Thymus (tissue), 11 donors: ENCODE measurements around the gene CDHR3. TPM values are rescaled to one million over a fixed set of nuclear protein-coding genes. Genes with fewer than 3 reads are reported as not detected.

Experiments
- DNase-seq, 9 donors: peaks; one replicate each; pipeline ENCODE4 v3.0.0-alpha.2; 2013; ENCODE audit warnings: low spot score in 9 of 9, low read depth in 6 of 9, missing footprints in 1 of 9
- H3K27ac ChIP-seq, 2 donors: one replicate each; pipeline ENCODE4 v1.5.1; 2013; ENCODE audit warnings: control low read depth in 1 of 2, low read depth in 1 of 2, low read length in 1 of 2, mild to moderate bottlenecking in 1 of 2, moderate library complexity in 1 of 2
- H3K27me3 ChIP-seq, 2 donors: one replicate each; pipeline ENCODE4 v1.5.1; 2013; ENCODE audit warnings: low read length in 1 of 2; ENCODE audit not compliant: control insufficient read depth in 2 of 2, insufficient read depth in 1 of 2
- H3K36me3 ChIP-seq, 2 donors: one replicate each; pipeline ENCODE4 v1.5.1; 2013; ENCODE audit warnings: low read length in 1 of 2, mild to moderate bottlenecking in 1 of 2, moderate library complexity in 1 of 2; ENCODE audit not compliant: control insufficient read depth in 2 of 2, insufficient read depth in 2 of 2
- H3K4me1 ChIP-seq, 2 donors: one replicate each; pipeline ENCODE4 v1.5.1; 2013; ENCODE audit warnings: low read length in 2 of 2; ENCODE audit not compliant: control insufficient read depth in 2 of 2, insufficient read depth in 2 of 2
- H3K4me3 ChIP-seq, 2 donors: one replicate each; pipeline ENCODE4 v1.5.1; 2013; ENCODE audit warnings: low read length in 2 of 2, control low read depth in 1 of 2, mild to moderate bottlenecking in 1 of 2
- H3K9me3 ChIP-seq, 2 donors: one replicate each; pipeline ENCODE4 v1.5.1; 2013; ENCODE audit warnings: low read length in 1 of 2, mild to moderate bottlenecking in 1 of 2; ENCODE audit not compliant: control insufficient read depth in 2 of 2, insufficient read depth in 1 of 2
- WGBS: extraction: QIAGEN DNeasy Blood & Tissue Kit; methylation state at CpG from one replicate; pipeline ENCODE4 v1.1.7; 2013; 5-methylcytosine and 5-hydroxymethylcytosine counted together
- polyA plus RNA-seq: library from polyadenylated mRNA; stranded (reverse); fragments of 200-250 nt; gene quantifications from one replicate; pipeline ENCODE4 v1.2.3, GENCODE V29; 2013
- total RNA-seq: library from RNA; stranded (reverse); fragments of 120-200 nt; gene quantifications from one replicate; pipeline ENCODE4 v1.2.4, GENCODE V29; 2013
- donor health status: healthy.

Gene CDHR3
- total and polyA plus RNA-seq, 2 donors: 2.2 TPM

DNA sequence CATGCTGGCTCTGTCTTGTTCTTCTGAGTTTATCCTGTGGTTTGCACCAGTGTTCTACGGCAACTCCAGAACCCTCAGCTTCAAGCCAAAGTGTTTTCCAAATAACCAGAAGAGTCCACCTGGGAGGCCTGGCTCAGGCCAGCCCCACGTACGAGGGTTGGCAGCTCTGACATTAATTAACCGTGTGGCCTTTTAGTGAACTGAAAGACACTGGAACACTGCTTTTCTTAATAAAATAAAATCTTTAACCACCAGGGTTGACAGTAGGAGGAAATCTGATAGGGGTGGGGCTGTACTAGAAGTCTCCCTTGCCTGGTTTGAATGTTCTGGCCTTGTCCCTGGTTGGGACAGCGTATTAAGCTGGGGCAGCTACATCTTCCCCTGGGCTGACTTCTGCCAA is 84.1 kb downstream of the CDHR3 start:
- no peak for DNase-seq
- peaks cover 0 to 8% of the 10 kb centered on the region in 2 donors for H3K4me1 ChIP-seq
- no peaks in the 10 kb centered on the region for H3K36me3 ChIP-seq
- H3K27me3 ChIP-seq: peaks cover 0 to 10% of the 10 kb centered on the region in 2 donors
- no peak overlapping the region for H3K4me3 ChIP-seq
- H3K9me3 ChIP-seq: no peaks in the 10 kb centered on the region
- no peak overlapping the region for H3K27ac ChIP-seq
- 96% methylated on average over 5 of the region's 5 CpGs for WGBS

DNA sequence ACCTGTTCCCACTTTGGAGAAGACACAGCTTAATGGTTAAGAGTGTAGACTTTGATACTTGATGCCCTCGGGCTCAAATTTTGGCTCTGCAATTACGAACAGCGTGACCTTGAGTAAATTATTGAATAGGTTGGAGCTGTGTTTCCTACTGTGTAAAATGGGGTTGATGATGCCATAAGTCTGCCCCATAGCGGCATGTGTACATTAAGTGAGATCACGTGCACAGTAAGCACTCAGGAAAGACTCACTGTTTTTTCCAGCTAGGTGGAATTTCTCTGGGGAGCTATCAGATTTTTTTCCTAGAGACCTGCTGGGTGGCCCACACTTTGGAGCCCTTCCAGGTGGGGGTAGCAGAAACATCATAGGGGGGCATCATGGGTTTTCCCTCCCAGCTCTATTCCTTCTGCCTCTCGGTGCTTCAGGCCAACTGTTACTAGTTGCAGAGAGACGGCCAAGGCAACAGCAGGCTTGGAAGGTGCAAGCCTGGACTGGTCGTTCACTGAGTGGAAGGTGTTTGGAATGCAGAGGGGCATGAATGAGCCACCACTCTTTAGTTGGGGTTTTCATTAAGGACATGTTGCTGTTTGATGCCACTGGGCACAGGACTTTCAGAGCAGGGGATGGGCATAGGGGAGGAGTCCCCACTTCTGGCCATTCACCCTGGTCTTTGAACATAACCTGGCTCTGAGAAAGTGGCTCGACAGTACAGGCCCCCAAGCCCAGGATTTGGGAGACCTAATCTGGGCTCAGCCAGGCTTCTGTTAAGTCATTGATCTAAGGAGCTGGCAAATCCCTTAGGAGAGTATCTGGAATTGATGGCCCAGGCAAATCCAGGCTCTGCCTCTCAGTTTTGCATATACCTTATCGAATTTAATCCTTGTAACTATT is 85.0 kb downstream of the CDHR3 start:
- WGBS: 95% methylated on average over 10 of the region's 10 CpGs
- no peaks in the 10 kb centered on the region for H3K4me1 ChIP-seq
- H3K27ac ChIP-seq: no peak overlapping the region

DNA sequence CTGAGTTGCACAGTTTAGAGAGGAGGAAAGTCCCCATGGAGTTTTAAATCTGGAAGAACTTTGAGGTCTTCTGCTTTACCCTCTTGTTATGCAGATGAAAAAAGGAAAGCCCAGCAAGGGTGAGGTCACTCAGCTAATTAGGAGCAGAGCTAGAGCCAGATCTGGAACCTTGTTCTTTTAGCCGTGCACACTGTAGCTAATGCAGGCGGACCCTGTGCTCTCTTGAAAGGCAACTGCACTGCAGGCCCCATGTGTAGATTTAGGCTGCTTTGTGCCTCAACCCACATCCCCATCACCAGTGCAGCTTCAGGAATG is 85.6 kb downstream of the CDHR3 start:
- H3K36me3 ChIP-seq: no peaks in the 10 kb centered on the region
- no peaks in the 10 kb centered on the region for H3K4me1 ChIP-seq
- H3K9me3 ChIP-seq: no peaks in the 10 kb centered on the region
- DNase-seq: no peak
- H3K27me3 ChIP-seq: peaks cover 0 to 13% of the 10 kb centered on the region in 2 donors
- 97% methylated on average over 2 of the region's 2 CpGs for WGBS
- no peak overlapping the region for H3K4me3 ChIP-seq
- no peak overlapping the region for H3K27ac ChIP-seq

More for the DNA sequence above, 85.0 kb downstream of the CDHR3 start:
- DNase-seq: no peak
- Histone ChIP-seq H3K27me3 (peaks cover 0 to 12% of the 10 kb centered on the region in 2 donors), H3K36me3 (no peaks in the 10 kb centered on the region), H3K4me3 (no peak overlapping the region), H3K9me3 (no peaks in the 10 kb centered on the region)

DNA sequence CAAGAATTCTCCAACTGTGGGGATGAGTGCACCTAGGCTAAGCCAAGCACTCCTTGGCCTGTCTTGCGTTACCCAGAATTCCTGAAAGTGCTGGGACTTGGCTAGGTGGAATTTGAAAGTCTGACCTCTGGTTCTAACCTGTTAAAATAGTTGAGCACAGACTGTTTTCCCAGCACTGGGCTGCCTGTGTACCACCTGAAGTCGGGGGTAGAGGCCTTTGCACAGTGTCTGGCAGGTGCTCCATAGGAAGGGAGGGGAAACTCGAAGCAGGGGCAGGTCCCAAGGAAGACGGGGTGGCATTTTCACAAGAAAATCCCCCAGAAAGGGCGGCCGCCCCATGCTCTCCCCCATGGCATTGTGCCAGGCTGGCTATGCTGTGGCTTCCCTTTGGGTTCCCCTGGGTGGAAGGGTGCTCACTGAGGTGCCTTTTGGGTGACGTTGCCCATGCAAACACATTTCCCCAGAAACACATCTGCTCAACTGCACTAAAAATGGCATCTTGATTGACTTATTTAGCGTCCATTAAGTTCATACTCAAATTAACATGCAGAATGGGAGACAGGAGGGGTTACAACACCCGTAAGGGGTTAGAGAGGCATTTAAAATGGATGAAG is 86.2 kb downstream of the CDHR3 start:
- Histone ChIP-seq H3K27me3 (peaks cover 0 to 8% of the 10 kb centered on the region in 2 donors), H3K36me3 (no peaks in the 10 kb centered on the region), H3K4me1 (no peaks in the 10 kb centered on the region), H3K9me3 (no peaks in the 10 kb centered on the region), H3K4me3 (no peak overlapping the region), H3K27ac (no peak overlapping the region)
- WGBS: 90% methylated on average over 9 of the region's 9 CpGs
- no peak for DNase-seq

DNA sequence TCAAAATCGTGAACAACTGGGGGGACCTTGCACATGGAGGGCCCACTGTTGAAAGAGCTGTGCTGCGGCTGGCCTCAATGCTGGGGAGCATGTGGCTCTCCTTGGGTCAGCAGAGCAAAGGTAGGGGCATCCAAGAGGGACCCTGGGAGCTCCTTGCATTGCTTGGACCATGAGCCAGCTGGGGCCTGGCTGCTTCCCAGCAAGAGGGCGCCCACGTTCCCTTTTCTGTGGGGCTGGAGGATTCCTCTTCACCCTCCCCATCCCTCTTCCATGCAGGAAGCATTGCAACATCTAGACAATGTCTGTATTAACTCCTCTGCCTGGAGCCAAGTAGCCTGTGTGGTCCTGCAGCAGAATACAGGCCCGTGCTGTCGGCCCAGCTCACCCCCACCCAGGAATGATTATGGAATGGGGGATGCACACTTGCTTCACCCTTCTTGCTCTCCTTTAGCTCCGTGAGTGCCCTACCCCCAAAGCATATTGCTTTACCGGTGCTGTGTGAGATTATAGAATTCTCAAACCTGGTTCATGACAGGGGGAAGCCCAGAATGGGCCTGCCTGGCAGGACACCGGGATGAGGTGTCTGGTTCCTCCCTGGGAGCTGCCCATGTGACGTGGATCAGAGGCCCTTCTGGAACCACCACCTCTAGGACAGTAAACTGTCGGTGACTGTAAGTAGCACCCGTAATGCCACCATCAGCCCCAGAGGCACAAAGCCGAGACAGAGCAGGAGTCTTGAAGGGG is 87.1 kb downstream of the CDHR3 start:
- Histone ChIP-seq H3K4me1 (no peaks in the 10 kb centered on the region), H3K27me3 (peaks cover 0 to 5% of the 10 kb centered on the region in 2 donors), H3K9me3 (no peaks in the 10 kb centered on the region), H3K4me3 (no peak overlapping the region), H3K27ac (no peak overlapping the region), H3K36me3 (no peaks in the 10 kb centered on the region)
- DNase-seq: no peak
- 94% methylated on average over 13 of the region's 13 CpGs for WGBS

DNA sequence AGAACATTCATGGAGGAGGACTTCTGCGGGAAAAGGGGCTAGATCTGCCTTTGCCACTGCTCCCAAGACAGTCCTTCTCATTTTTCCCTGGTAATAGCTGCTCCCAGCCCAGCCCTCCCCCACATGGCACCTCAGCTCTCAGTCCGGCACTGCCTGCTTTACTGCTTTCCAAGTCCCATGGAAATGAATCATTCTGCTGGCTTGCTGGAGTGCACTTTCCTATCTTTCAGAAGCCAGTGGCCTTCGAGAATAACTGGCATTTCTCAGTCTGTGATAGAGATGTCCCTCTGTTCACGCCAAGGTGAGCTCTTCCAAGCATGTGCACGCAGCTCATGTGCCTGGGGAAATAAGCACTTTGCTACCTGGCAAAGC is 87.7 kb downstream of the CDHR3 start:
- Histone ChIP-seq H3K9me3 (no peaks in the 10 kb centered on the region), H3K4me1 (no peaks in the 10 kb centered on the region), H3K36me3 (no peaks in the 10 kb centered on the region), H3K4me3 (no peak overlapping the region), H3K27me3 (peaks cover 0 to 5% of the 10 kb centered on the region in 2 donors), H3K27ac (no peak overlapping the region)
- 94% methylated on average over 5 of the region's 5 CpGs for WGBS
- no peak for DNase-seq

DNA sequence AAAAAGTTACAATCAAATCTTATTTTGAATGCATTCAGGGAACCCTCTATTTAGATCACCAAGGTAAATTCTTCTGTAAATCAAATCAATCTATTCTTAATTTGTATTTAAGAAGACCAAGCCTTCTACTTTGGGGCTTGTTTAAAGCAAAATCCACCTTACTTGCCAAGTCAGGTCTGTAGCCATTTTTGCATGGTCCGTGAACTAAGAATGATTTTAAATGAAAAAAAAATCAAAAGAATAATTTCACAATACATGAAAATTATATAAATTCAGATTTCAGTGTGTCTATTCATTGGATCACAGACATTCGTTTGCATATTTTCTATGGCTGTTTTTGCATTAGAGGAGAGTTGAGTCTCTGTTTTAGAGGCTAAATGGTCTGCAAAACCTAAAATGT is 89.6 kb downstream of the CDHR3 start:
- WGBS: 97% methylated on average over 2 of the region's 2 CpGs
- DNase-seq: no peak
- no peaks in the 10 kb centered on the region for H3K36me3 ChIP-seq
- H3K27ac ChIP-seq: no peak overlapping the region
- peaks cover 3 to 7% of the 10 kb centered on the region in 2 donors for H3K4me1 ChIP-seq
- peaks cover 0 to 4% of the 10 kb centered on the region in 2 donors for H3K27me3 ChIP-seq
- H3K4me3 ChIP-seq: no peak overlapping the region
- no peaks in the 10 kb centered on the region for H3K9me3 ChIP-seq

DNA sequence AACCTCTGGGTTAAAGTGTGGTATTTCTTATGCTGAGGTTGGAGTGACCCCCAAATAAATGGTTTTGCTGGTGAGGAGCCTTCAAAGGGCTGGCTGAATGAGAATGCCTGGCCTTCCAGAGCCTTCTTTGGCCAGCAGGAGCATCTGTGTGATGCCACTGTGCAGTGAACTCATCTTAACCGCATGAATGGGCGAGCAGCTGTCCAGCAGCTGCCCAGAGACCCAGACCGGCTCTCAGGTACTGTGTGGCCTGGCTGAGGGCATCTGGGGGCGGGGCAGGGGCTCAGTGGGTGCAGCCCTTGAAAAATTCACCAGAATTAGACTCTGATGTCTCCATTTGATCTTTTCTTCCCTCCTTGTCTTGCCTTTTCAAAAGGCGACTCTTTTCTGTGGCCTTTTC is 90.0 kb downstream of the CDHR3 start:
- no peaks in the 10 kb centered on the region for H3K36me3 ChIP-seq
- peaks cover 0 to 4% of the 10 kb centered on the region in 2 donors for H3K27me3 ChIP-seq
- H3K4me1 ChIP-seq: peaks cover 5 to 11% of the 10 kb centered on the region in 2 donors
- H3K4me3 ChIP-seq: no peak overlapping the region
- H3K9me3 ChIP-seq: no peaks in the 10 kb centered on the region
- DNase-seq: no peak
- 96% methylated on average over 5 of the region's 5 CpGs for WGBS
- H3K27ac ChIP-seq: no peak overlapping the region
